Fibroblast of villous mesenchyme (primary cell): ENCODE measurements around the gene EHF. TPM values are rescaled to one million over a fixed set of nuclear protein-coding genes. Genes with fewer than 3 reads are reported as not detected.

ENCODE experiments used
- DNase-seq: peaks from one replicate; pipeline ENCODE4 v3.0.0-alpha.2; 2010; ENCODE audit warnings: low read depth
- H3K4me3 ChIP-seq: 2 replicates; pipeline ENCODE4 v1.5.1; 2011; ENCODE audit warnings: low read depth, mild to moderate bottlenecking, low read length
- CTCF ChIP-seq: IDR thresholded peaks from 2 replicates; pipeline ENCODE4 v1.5.1; 2012; ENCODE audit warnings: low read depth, mild to moderate bottlenecking, low read length; ENCODE audit not compliant: insufficient read depth
- total RNA-seq: library from RNA; depleted of rRNA; stranded (reverse); fragments of >200 nt; gene quantifications from 2 replicates; pipeline ENCODE4 v1.2.3, GENCODE V29; 2012

The EHF gene
- total RNA-seq, 1 donor, result not detected

- TF ChIP-seq CTCF, result no peak
- no peak overlapping the region for H3K4me3 ChIP-seq
- DNase-seq, result no peak
These were observed 50.2 kb downstream of the EHF start for GRCh38 chr11:34671117-34671516.

GRCh38 chr11:34671946-34672345 lies 51.1 kb downstream of the EHF start:
- no peak for TF ChIP-seq CTCF
- H3K4me3 ChIP-seq, result no peak overlapping the region
- no peak for DNase-seq

- no peak for TF ChIP-seq CTCF
- DNase-seq, result no peak
- no peak overlapping the region for H3K4me3 ChIP-seq
These were observed 53.1 kb downstream of the EHF start for GRCh38 chr11:34674038-34674437.

- H3K4me3 ChIP-seq, result no peak overlapping the region
- no peak for DNase-seq
- no peak for TF ChIP-seq CTCF
These were observed 55.3 kb downstream of the EHF start for GRCh38 chr11:34676227-34676626.

GRCh38 chr11:34679681-34680080 lies 58.8 kb downstream of the EHF start:
- DNase-seq, result no peak
- TF ChIP-seq CTCF, result no peak
- no peak overlapping the region for H3K4me3 ChIP-seq

- DNase-seq, result no peak
- H3K4me3 ChIP-seq, result no peak overlapping the region
- TF ChIP-seq CTCF, result no peak
These were observed 59.3 kb downstream of the EHF start for GRCh38 chr11:34680206-34680605.

GRCh38 chr11:34680918-34681586 lies 60.2 kb downstream of the EHF start:
- peak; percentile 24 for DNase-seq
- TF ChIP-seq CTCF, result no peak
- H3K4me3 ChIP-seq, result no peak overlapping the region
